Osteocyte (in vitro differentiated cells): Measurements from ENCODE around the gene NCOA7. TPM values are rescaled to one million over a fixed set of nuclear protein-coding genes. Genes with fewer than 3 reads are reported as not detected.

Experiments used
- DNase-seq: peaks from one replicate; pipeline ENCODE4 v3.0.0; 2021; ENCODE audit warnings: mixed read lengths; ENCODE audit not compliant: unreplicated experiment; ENCODE audit errors: extremely low spot score
- H3K27ac Mint-ChIP-seq: one replicate; pipeline ENCODE4 v1.8.0; 2021; ENCODE audit warnings: mild to moderate bottlenecking, mixed read lengths; ENCODE audit not compliant: unreplicated experiment
- H3K27me3 Mint-ChIP-seq: one replicate; pipeline ENCODE4 v1.8.0; 2021; ENCODE audit warnings: mixed read lengths; ENCODE audit not compliant: unreplicated experiment
- H3K36me3 Mint-ChIP-seq: one replicate; pipeline ENCODE4 v1.8.0; 2021; ENCODE audit warnings: mixed read lengths; ENCODE audit not compliant: unreplicated experiment
- H3K4me1 Mint-ChIP-seq: one replicate; pipeline ENCODE4 v1.8.0; 2021; ENCODE audit warnings: mixed read lengths; ENCODE audit not compliant: unreplicated experiment
- H3K4me3 Mint-ChIP-seq: one replicate; pipeline ENCODE4 v1.8.0; 2021; ENCODE audit warnings: mild to moderate bottlenecking, moderate library complexity, mixed read lengths; ENCODE audit not compliant: unreplicated experiment
- H3K9me3 Mint-ChIP-seq: one replicate; pipeline ENCODE4 v1.8.0; 2021; ENCODE audit warnings: mixed read lengths; ENCODE audit not compliant: unreplicated experiment
- CTCF ChIP-seq: fragments of 200-600 bp; sonication (generic); IDR thresholded peaks from 2 replicates; pipeline ENCODE4 v1.5.0; 2021; ENCODE audit warnings: antibody characterized with exemption, mild to moderate bottlenecking, moderate library complexity
- total RNA-seq: library from RNA; stranded (reverse); gene quantifications from 2 replicates; pipeline ENCODE4 v1.2.1, GENCODE V29; 2021

Gene NCOA7
- total RNA-seq, 1 donor from 2014 or later: 65.7 TPM

- Mint-ChIP-seq H3K4me1 (peaks cover 56% of the 10 kb centered on the region), H3K9me3 (no peaks in the 10 kb centered on the region), H3K27ac (peak overlapping the region; percentile 88), H3K27me3 (no peaks in the 10 kb centered on the region), H3K4me3 (peak overlapping the region; percentile 95), H3K36me3 (peaks cover 27% of the 10 kb centered on the region)
- no peak for DNase-seq
- no peak for TF ChIP-seq CTCF
Measured at GRCh38 chr6:125750692-125751333, 39.9 kb upstream of the NCOA7 start.

- no peak for DNase-seq
- TF ChIP-seq CTCF: no peak
- Mint-ChIP-seq H3K27me3 (no peaks in the 10 kb centered on the region), H3K4me3 (peak overlapping the region; percentile 95), H3K4me1 (peaks cover 54% of the 10 kb centered on the region), H3K27ac (peak overlapping the region; percentile 23), H3K9me3 (no peaks in the 10 kb centered on the region), H3K36me3 (peaks cover 27% of the 10 kb centered on the region)
Measured at GRCh38 chr6:125751334-125751916, 39.3 kb upstream of the NCOA7 start.

- H3K9me3 Mint-ChIP-seq: no peaks in the 10 kb centered on the region
- no peaks in the 10 kb centered on the region for H3K27me3 Mint-ChIP-seq
- peaks cover 27% of the 10 kb centered on the region for H3K36me3 Mint-ChIP-seq
- DNase-seq: no peak
- no peak for TF ChIP-seq CTCF
- peaks cover 52% of the 10 kb centered on the region for H3K4me1 Mint-ChIP-seq
- peak overlapping the region; percentile 48 for H3K4me3 Mint-ChIP-seq
- peak overlapping the region; percentile 27 for H3K27ac Mint-ChIP-seq
Measured at GRCh38 chr6:125752773-125753172, 38.0 kb upstream of the NCOA7 start.

- DNase-seq: no peak
- peaks cover 52% of the 10 kb centered on the region for H3K4me1 Mint-ChIP-seq
Measured at GRCh38 chr6:125753218-125753936, 37.4 kb upstream of the NCOA7 start.

More at GRCh38 chr6:125753218-125753936, 37.4 kb upstream of the NCOA7 start:
- H3K9me3 Mint-ChIP-seq: no peaks in the 10 kb centered on the region
- H3K36me3 Mint-ChIP-seq: peaks cover 27% of the 10 kb centered on the region
- no peaks in the 10 kb centered on the region for H3K27me3 Mint-ChIP-seq
- peak; percentile 70 for TF ChIP-seq CTCF
- no peak overlapping the region for H3K4me3 Mint-ChIP-seq
- peak overlapping the region; percentile 34 for H3K27ac Mint-ChIP-seq
